Sigmoid colon (tissue), 3 donors: ENCODE data around the gene TMEM198.

Source experiments
- CTCF ChIP-seq, 4 experiments: fragments of 450-650 bp in 3 of 4; fragments of 200-600 bp in 1 of 4; IDR thresholded peaks; one replicate each; pipeline ENCODE4 v1.5.1; 2016 to 2019; ENCODE audit warnings: antibody characterized with exemption in 4 of 4, mild to moderate bottlenecking in 3 of 4, moderate library complexity in 2 of 4
- POLR2A ChIP-seq, 2 donors: fragments of 450-650 bp; IDR thresholded peaks; one replicate each; pipeline ENCODE4 v1.6.1; 2016; ENCODE audit warnings: antibody characterized with exemption in 2 of 2, mild to moderate bottlenecking in 2 of 2, moderate library complexity in 2 of 2

- TF ChIP-seq CTCF (IDR thresholded peaks at IDR 0.05) (no peak), POLR2A (IDR thresholded peaks at IDR 0.05) (no peak)
Observed at GRCh38 chr2:219555956-219556355, 12.1 kb downstream of the TMEM198 start.
